ENCODE measurements around the gene NRN1L.
"Not testable (repeated sequence)": the region's sequence is repeated elsewhere in the genome, so short reads cannot be mapped to it uniquely, and the experiment has no call there.

Gene NRN1L

DNA sequence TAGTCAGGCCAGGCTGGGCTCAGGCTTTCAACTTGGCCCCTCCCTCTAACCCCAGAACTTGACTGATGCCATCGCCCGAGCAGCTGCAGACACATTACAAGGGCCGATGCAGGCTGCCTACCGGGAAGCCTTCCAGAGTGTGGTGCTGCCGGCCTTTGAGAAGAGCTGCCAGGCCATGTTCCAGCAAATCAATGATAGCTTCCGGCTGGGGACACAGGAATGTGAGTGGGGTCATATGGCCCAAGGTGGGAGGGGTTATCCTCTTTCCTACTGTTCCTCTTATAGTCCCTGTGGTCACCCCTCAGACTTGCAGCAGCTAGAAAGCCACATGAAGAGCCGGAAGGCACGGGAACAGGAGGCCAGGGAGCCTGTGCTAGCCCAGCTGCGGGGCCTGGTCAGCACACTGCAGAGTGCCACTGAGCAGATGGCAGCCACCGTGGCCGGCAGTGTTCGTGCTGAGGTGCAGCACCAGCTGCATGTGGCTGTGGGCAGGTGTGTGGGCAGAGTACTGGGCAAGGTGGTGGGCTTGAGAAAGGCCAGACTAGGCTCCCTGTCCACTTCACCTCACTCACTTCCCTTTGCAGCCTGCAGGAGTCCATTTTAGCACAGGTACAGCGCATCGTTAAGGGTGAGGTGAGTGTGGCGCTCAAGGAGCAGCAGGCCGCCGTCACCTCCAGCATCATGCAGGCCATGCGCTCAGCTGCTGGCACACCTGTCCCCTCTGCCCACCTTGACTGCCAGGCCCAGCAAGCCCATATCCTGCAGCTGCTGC lies 2.1 kb upstream of the NRN1L start:
- DNase-seq (ENCODE audit: low spot score), result no peak

DNA sequence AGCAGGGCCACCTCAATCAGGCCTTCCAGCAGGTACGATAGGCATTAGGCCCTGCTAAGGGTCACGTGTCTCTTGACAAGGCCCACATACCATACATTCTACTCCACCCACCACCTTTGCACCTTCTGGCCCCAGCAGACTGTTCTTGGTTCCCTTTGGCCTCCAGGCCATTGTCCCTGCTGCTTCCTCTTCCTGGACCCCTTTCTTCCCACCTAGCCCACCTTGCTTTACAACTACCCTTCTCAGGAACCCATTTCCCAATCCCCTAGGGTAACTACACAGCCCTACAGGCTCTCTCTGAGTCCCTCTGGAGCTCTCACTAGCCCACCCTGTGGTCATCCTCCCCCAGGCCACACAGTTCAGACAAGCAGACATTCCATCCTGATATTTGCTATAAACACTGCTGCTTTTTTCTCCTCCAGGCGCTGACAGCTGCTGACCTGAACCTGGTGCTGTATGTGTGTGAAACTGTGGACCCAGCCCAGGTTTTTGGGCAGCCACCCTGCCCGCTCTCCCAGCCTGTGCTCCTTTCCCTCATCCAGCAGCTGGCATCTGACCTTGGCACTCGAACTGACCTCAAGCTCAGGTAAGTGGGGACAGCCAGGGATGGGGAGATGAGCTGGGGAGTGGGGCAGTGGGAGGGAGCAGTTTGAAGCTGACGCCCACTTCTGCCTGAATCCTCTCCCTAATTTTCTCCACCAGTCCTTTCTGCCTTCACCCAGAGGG lies 1.4 kb upstream of the NRN1L start:
- DNase-seq (ENCODE audit: low spot score), result no peak

DNA sequence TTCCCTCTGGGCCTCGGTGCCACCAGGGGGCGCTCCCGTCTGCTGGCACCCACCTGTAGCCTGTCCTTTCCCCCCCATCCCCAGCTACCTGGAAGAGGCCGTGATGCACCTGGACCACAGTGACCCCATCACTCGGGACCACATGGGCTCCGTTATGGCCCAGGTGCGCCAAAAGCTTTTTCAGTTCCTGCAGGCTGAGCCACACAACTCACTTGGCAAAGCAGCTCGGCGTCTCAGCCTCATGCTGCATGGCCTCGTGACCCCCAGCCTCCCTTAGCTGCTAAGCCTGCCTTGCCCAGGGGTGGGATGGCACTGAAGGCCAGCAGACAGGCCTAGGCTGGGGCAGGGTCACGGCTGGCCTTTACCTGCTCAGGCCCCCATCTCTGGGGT lies 818 bp upstream of the NRN1L start:
- DNase-seq (ENCODE audit: low spot score), result peak; percentile 85

DNA sequence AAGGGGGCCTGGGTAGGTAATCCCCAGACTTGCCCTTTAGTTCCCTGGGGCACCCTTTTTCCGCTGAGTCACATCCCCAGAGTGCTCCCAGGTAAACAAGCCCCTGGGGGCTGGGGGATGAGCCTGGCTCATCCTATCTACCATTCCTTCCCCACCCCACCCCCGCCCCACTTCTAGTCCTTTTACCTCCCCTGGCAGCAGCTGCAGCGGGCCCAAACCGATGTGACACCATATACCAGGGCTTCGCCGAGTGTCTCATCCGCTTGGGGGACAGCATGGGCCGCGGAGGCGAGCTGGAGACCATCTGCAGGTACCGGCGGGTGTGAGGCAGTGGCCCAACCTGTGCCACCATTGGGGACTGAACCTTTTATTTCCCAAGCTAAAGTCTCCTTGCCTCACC lies 860 bp downstream of the NRN1L start:
- no peak for DNase-seq (ENCODE audit: low spot score)

DNA sequence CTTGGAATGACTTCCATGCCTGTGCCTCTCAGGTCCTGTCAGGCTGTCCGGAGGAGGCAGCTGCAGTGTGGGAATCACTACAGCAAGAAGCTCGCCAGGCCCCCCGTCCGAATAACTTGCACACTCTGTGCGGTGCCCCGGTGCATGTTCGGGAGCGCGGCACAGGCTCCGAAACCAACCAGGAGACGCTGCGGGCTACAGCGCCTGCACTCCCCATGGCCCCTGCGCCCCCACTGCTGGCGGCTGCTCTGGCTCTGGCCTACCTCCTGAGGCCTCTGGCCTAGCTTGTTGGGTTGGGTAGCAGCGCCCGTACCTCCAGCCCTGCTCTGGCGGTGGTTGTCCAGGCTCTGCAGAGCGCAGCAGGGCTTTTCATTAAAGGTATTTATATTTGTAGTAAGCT lies 1.3 kb downstream of the NRN1L start:
- no peak for DNase-seq (ENCODE audit: low spot score)

DNA sequence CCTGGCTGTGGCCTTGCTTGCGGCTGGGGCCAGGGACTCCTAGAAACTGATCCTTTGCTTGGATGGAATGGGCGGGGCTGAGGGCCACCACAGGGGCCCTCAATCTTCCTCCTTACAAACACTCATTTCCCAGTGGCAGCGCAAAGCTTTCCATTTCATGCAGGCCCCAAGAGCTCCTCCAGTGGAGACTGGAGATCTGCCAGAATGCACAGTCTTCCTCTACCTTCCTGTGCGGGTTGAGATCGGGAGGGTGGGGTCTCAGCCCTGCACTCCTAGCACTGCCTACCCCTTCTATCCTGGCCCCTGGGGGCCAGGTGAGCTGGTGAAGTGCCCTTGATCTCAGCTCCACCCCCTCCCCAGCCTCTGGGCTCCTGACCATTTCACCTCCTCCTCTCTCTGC lies 1.7 kb downstream of the NRN1L start:
- DNase-seq (ENCODE audit: low spot score), result no peak

DNA sequence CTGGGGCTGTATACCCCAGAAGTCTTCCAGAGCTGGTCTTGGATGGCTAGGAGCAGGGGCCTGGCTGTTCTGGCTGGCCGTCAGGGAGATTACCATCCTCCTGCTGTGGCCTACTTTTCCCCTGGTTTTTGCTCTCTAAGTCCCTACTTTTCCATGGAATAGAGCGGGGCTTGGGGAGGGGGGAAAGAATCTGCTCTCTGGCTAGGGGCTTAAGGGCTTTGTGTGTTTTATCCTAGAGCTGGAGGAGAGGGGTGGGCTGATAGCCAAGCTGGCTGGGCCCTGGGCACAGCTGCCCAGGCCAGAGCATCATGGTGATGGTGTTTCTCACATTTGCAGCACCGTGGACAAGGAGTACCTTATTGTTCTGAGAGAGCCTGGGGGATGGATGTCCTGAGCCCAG lies 3.6 kb downstream of the NRN1L start:
- DNase-seq (ENCODE audit: low spot score), result no peak

DNA sequence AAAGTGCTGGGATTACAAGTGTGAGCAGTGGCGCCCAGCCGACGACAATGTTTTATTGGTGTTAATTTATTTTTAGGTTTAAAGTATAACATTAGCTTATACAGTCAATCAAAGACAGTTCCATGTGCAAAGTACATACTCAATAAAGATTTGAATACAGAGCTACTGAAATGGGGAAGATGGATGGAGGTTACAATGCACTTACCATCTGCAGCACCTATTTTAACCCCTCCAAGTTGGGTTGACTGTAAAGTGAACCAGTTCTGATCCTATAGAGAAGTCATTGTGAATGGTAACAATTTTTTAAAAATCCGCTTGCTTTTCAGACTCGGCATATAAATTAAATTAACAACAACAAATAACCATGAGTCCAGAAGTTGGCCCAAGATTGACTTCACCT lies 7.7 kb downstream of the NRN1L start:
- DNase-seq (ENCODE audit: low spot score), result no peak

DNA sequence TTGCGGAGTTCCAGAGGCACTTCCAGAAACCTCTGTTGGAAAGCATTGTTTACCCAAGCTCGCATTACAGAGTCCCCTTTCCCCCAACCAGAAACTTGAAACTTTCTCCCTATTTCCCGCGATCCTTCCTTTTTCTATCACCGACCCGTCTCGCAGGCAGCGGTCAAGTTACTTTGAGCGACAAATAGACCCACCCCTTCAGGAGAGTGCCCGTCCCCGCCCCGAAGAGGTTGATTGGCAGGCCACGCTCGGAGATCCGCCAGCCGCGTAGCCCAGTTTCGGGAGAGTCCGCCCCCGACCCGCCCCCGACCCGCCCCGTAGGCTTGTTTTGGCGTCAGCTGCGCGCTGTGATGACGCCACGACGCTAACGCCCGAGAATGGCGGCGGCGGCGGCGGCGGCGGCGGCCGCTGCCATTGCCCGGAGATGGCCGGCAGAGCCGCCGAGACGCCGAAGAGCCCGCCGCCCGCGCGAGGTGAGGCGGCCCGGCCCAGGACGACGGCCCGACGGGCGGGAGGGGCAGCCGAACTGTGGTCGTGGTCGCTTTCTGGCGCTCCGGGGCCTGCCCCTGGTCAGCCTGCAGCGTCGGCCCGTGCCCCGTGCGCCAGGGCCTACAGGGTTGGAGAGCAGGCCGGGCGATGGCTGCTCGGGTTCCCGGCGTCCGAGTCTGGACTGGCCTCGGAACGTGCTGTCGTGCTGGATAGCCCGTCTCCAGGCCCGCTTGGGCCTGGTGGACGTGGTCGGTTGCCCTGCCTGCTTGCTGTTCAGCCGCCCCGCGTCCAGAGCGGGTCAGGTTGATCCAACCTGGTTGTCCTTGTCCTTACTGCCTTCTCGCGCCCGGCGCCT lies 8.4 kb downstream of the NRN1L start, which contains the start of gene PSKH1:
PSKH1 (plus strand) TSS at position 356 of the 844 bp plus-strand sequence. CDS start 15,496 bp downstream, outside the sequence.
- peak; percentile 99 for DNase-seq (ENCODE audit: low spot score)

DNA sequence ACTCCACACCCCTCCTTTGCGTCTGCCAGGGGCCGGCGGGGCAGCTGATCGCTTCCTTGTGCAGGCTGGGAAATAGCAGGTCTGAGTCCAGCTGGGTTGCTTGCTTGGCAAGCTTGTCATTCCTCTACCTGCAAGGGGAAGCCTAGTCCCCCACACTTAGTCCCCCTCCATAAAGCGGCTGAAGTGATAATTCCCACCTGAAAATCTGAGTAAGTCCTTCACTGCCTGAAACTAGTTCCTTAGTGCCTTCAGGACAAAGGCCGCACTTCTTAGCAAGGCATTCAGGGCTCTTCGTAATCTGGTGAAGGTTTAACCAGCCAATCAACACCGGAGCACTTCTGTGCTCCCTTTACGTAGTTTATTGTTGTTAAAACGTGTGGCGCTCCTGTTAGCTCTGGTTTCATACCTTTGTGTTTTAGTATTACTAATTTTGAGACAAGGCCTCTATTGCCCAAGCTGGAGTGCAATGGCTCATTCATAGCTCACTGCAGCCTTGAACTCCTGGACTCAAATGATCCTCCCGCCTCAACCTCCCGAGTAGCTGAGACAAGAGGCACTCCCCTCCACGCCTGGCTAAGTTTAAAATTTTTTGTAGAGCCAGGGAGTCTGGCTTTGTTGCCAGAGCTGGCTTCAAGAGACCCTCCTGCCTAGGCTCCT lies 9.2 kb downstream of the NRN1L start:
- DNase-seq (ENCODE audit: low spot score), result no peak

DNA sequence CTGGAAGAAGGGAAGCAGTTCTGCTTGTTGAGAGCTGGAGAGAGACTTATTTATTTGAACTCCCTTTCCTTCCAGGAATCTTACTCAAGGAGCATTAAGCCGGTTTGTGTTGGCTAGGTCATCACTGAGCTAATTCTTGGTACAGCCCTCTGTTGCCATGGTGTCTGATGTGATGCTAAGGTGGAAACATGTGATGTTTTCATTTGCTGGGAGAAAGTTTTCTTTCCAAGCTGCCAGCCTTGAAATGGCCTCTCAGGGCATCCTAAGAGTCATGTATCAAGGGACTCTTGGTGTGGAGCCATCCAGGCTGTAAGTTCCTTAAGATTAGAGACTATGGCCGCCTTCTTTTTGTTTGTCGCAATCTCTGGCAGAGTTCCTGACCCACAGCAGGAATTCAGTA lies 12.5 kb downstream of the NRN1L start:
- DNase-seq (ENCODE audit: low spot score), result no peak

DNA sequence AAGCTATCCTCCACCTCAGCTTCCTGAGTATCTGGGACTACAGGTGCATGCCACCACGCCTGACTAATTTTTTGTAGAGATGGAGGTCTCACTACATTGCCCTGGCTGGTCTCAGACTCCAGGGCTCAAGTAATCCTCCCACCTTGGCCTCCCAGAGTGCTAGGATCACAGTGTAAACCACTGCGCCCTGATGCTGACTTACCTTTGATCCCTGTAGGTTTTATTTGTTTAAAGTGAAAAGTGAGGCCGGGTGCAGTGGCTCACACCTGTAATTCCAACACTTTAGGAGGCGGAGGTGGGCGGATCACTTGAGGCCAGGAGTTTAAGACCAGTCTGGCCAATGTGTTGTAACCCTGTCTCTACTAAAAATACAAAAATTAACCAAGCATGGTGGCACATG lies 17.0 kb downstream of the NRN1L start:
- no peak for DNase-seq (ENCODE audit: low spot score)

DNA sequence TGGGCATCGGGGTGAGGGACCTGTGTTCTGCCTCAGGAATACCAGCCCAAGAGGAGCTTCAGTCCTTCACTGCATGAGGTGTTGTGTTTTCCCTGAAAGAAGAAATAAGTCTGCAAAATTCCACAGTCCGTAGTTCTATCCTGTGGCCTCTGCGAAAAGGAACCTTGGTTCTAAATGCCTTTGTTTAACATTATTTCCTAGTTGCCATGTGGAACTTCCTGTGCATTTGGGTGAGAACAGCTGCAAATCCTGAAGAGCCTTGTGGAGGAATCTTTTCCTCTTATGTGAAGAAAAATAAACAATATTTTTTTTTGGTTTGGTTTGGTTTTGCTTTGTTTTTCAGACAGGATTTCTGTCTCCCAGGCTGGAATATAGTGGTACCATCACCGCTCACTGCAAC lies 18.1 kb downstream of the NRN1L start:
- DNase-seq (ENCODE audit: low spot score), result no peak

DNA sequence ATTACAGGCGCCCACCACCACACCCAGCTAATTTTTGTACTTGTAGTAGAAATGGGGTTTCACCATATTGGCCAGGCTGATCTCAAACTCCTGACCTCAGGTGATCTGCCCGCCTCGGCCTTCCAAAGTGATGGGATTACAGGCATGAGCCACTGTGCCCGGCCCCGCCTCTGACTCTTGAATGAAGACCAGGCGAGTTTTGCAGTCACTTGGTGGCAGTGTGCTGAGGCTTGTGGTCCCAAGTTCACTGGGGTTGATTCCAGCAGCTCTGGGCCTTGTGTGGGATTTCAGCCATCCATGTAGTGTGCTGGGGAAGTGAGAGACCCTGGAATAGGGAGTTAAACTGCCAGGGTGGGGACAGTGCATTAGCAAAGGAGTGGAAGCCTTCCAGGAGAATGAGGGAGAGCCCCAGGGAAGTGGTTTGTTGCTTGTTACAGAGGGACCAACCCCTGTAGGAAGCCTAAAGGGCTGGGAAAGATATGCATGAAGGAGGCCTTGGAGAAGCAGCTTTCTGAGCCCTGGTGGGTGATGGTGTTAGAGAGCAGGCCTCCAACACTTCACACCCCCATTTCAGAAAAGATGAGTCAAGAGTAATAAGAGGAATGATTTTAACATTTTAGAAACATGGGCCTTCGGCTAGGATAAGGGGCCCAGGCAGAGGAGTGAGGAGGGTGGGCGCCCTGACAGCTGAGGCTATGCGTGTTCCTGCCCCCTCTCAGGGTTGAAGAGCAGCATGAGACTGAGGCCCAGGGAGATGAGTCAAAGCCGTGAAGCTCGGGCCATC lies 22.9 kb downstream of the NRN1L start:
- no peak for DNase-seq (ENCODE audit: low spot score)

DNA sequence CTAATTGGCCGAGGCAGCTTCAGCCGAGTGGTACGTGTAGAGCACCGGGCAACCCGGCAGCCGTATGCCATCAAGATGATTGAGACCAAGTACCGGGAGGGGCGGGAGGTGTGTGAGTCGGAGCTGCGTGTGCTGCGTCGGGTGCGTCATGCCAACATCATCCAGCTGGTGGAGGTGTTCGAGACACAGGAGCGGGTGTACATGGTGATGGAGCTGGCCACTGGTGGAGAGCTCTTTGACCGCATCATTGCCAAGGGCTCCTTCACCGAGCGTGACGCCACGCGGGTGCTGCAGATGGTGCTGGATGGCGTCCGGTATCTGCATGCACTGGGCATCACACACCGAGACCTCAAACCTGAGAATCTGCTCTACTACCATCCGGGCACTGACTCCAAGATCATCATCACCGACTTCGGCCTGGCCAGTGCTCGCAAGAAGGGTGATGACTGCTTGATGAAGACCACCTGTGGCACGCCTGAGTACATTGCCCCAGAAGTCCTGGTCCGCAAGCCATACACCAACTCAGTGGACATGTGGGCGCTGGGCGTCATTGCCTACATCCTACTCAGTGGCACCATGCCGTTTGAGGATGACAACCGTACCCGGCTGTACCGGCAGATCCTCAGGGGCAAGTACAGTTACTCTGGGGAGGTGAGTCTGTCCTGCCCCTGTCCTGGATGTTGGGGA lies 24.5 kb downstream of the NRN1L start:
- no peak for DNase-seq (ENCODE audit: low spot score)

DNA sequence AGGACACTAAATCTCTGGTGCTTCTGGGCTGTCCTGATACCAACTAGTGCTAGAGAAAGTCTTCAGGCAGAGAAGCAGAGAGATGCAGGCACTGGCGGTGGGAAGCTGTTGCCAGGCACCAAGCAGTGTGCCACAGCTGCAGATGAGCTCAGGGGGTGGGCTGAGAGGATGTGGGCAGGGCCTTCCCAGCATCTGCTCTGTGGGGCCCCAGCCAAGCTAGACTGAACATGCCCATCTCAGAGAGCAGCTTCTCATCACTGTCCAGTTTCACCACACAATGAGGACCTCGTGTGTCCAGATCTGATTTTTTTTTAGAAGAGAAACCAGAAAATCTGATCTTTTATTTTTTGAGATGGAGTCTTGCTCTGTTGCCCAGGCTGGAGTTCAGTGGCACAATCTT lies 25.5 kb downstream of the NRN1L start:
- peak; percentile 71 for DNase-seq (ENCODE audit: low spot score)

DNA sequence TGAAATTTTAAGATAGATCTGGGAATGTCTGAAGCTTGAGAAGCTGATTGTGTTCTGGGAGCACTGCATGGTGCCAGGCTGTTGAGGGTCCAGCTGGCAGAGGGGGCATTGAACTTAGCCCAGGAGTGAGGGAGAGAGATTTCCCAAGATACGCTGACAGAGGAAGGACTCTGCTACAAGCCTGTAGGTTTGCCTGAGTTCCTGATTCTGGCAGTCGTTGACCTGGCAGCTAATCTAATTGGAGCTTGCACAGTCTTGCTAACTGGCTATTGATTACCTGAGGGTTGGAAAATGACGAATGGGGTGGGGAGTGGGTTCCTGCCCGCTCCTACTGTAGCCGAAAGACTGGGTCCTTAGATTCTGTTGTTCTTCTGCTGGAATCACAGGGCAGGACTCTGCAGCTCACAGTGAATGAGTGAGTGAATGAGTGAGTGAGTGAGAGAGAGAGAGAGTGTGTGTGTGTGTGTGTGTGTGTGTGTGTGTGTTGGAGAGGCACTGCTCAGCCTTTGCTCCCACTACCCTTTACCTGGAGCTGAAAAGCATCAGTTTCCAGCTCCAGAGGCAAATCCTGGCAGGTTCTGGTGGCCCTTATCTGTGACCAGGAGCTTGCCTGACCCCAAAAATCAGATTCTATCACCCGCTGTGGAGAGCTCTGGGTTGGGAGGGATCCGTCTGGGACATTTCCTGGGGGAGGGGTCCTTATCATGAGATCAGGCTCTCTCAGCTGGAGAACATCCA lies 30.2 kb downstream of the NRN1L start:
- no peak for DNase-seq (ENCODE audit: low spot score)

DNA sequence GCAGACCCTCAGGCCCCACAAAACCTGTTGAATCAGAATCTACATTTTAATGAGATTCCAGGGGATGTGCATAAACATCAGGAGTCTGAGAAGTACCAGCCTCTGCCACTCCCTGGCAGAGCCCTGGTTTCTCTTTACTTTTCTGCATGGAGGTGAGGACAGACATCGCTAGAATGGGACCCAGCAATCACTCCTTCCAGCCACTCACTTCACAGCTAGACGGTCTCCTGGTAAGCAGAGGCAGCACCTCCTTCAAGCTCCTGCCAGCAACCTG lies 30.7 kb downstream of the NRN1L start:
- not testable (repeated sequence) for DNase-seq (ENCODE audit: low spot score)

DNA sequence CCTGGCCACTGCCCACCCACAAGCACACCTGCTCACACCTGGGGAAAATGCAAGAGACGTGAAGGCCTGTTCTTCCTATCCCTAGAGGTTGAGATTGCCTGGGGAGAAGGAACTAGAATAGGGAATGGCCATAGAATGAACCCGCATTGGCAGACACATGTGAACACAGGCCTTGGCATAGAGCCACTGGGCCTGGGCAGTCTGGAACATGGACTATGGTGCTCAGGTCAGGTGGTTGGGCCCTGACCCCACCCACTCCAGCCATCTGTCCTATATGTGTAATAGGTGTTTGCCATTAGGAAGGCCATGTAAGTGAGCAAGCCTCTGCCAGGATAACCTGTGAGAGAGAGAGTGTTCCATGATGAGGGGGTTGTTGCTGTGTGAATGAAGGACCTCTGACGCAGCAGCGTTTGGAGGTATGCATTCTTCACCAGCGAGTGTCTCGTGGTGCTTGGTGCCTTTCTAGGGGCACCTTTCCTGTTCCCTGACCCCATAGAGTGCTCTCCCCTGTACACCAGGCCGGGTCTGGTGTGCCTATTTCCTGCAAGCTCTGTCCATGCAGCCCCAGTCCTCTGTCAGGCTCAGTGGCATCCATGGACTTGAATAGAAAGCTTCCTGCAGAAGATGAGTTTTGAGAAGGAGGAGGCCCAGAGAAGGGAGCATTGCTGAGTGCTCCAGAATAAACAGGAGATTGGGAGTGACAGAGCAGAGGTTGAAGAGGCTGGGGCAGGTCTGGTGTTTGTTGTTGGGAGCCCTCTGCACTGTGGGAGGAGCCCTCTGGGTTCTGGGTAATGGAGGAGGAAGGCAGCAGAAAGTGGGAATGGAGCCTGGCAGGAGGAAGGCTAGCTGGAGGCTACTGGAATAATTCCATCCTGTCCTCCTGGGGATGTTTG lies 31.4 kb downstream of the NRN1L start:
- DNase-seq (ENCODE audit: low spot score), result no peak
